Mucosa of rectum (tissue), 2 donors: ENCODE measurements around the gene PODXL2.
"Not testable (repeated sequence)": the region's sequence is repeated elsewhere in the genome, so short reads cannot be mapped to it uniquely, and the experiment has no call there.

Experiments used
- H3K27ac ChIP-seq, 2 donors: one replicate each; pipeline ENCODE4 v1.7.0; 2013; ENCODE audit warnings: inconsistent platforms in 2 of 2, low read depth in 2 of 2, low read length in 2 of 2
- H3K27me3 ChIP-seq, 2 donors: one replicate each; pipeline ENCODE4 v1.7.0; 2013; ENCODE audit warnings: low read length in 2 of 2; ENCODE audit not compliant: control insufficient read depth in 2 of 2, insufficient read depth in 2 of 2
- H3K36me3 ChIP-seq, 2 donors: one replicate each; pipeline ENCODE4 v1.7.0; 2013; ENCODE audit warnings: low read length in 2 of 2; ENCODE audit not compliant: control insufficient read depth in 2 of 2, insufficient read depth in 2 of 2
- H3K4me1 ChIP-seq, 2 donors: one replicate each; pipeline ENCODE4 v1.7.0; 2013; ENCODE audit warnings: low read length in 2 of 2, mild to moderate bottlenecking in 1 of 2; ENCODE audit not compliant: control insufficient read depth in 2 of 2, insufficient read depth in 2 of 2
- H3K4me3 ChIP-seq, 2 donors: one replicate each; pipeline ENCODE4 v1.7.0; 2013; ENCODE audit warnings: low read length in 2 of 2
- H3K9ac ChIP-seq, 2 donors: one replicate each; pipeline ENCODE4 v1.7.0; 2013; ENCODE audit warnings: low read length in 2 of 2, low read depth in 1 of 2, mild to moderate bottlenecking in 1 of 2
- H3K9me3 ChIP-seq, 2 donors: one replicate each; pipeline ENCODE4 v1.7.0; 2013; ENCODE audit warnings: low read length in 2 of 2; ENCODE audit not compliant: control insufficient read depth in 2 of 2
- donor health status: healthy.
- donor health status: Normal muscosa, but diverticular disease.

The PODXL2 gene

GRCh38 chr3:127680146-127680661, 51.2 kb downstream of the PODXL2 start:
- Histone ChIP-seq H3K36me3 (peaks cover 4 to 12% of the 10 kb centered on the region in 2 donors), H3K9ac (no peak overlapping the region), H3K27me3 (no peaks in the 10 kb centered on the region), H3K9me3 (no peaks in the 10 kb centered on the region), H3K27ac (no peak overlapping the region), H3K4me1 (no peaks in the 10 kb centered on the region), H3K4me3 (no peak overlapping the region)

- Histone ChIP-seq H3K36me3 (peaks cover 4 to 12% of the 10 kb centered on the region in 2 donors), H3K4me3 (no peak overlapping the region), H3K9me3 (no peaks in the 10 kb centered on the region), H3K9ac (no peak overlapping the region), H3K4me1 (no peaks in the 10 kb centered on the region), H3K27ac (no peak overlapping the region), H3K27me3 (no peaks in the 10 kb centered on the region)
Measured at GRCh38 chr3:127680798-127681221, 51.8 kb downstream of the PODXL2 start.

GRCh38 chr3:127682175-127682554, 53.2 kb downstream of the PODXL2 start:
- H3K27me3 ChIP-seq, H3K4me3 ChIP-seq, H3K9me3 ChIP-seq, H3K27ac ChIP-seq, H3K9ac ChIP-seq, H3K4me1 ChIP-seq: not testable (repeated sequence)
- H3K36me3 ChIP-seq: peaks cover 2 to 12% of the 10 kb centered on the region in 2 donors

GRCh38 chr3:127682561-127682960, 53.6 kb downstream of the PODXL2 start:
- H3K4me1 ChIP-seq: no peaks in the 10 kb centered on the region
- H3K9me3 ChIP-seq: no peaks in the 10 kb centered on the region
- no peak overlapping the region for H3K4me3 ChIP-seq
- no peak overlapping the region for H3K27ac ChIP-seq
- H3K36me3 ChIP-seq: peaks cover 0 to 12% of the 10 kb centered on the region in 2 donors
- no peak overlapping the region for H3K9ac ChIP-seq
- H3K27me3 ChIP-seq: no peaks in the 10 kb centered on the region

- H3K4me3 ChIP-seq: no peak overlapping the region
- no peaks in the 10 kb centered on the region for H3K36me3 ChIP-seq
- no peak overlapping the region for H3K27ac ChIP-seq
- no peak overlapping the region for H3K9ac ChIP-seq
- H3K4me1 ChIP-seq: no peaks in the 10 kb centered on the region
- H3K9me3 ChIP-seq: no peaks in the 10 kb centered on the region
- H3K27me3 ChIP-seq: no peaks in the 10 kb centered on the region
Measured at GRCh38 chr3:127684871-127685707, 56.1 kb downstream of the PODXL2 start.

GRCh38 chr3:127685708-127686511, 56.9 kb downstream of the PODXL2 start:
- no peak overlapping the region for H3K27ac ChIP-seq

GRCh38 chr3:127686512-127686894, 57.5 kb downstream of the PODXL2 start:
- no peak overlapping the region for H3K9ac ChIP-seq
- peaks cover 0 to 2% of the 10 kb centered on the region in 2 donors for H3K4me1 ChIP-seq
- H3K4me3 ChIP-seq: no peak overlapping the region
- peaks cover 3% of the 10 kb centered on the region in 2 donors for H3K36me3 ChIP-seq
- H3K27me3 ChIP-seq: no peaks in the 10 kb centered on the region
- H3K27ac ChIP-seq: no peak overlapping the region
- H3K9me3 ChIP-seq: no peaks in the 10 kb centered on the region

More at GRCh38 chr3:127685708-127686511, 56.9 kb downstream of the PODXL2 start:
- Histone ChIP-seq H3K27me3 (no peaks in the 10 kb centered on the region), H3K4me3 (no peak overlapping the region), H3K36me3 (no peaks in the 10 kb centered on the region), H3K4me1 (peaks cover 0 to 2% of the 10 kb centered on the region in 2 donors), H3K9ac (no peak overlapping the region), H3K9me3 (no peaks in the 10 kb centered on the region)

GRCh38 chr3:127687228-127687737, 58.3 kb downstream of the PODXL2 start:
- H3K27me3 ChIP-seq: no peaks in the 10 kb centered on the region
- no peak overlapping the region for H3K9ac ChIP-seq
- no peak overlapping the region for H3K4me3 ChIP-seq
- H3K9me3 ChIP-seq: no peaks in the 10 kb centered on the region
- peaks cover 8 to 10% of the 10 kb centered on the region in 2 donors for H3K36me3 ChIP-seq
- peaks cover 0 to 2% of the 10 kb centered on the region in 2 donors for H3K4me1 ChIP-seq
- H3K27ac ChIP-seq: no peak overlapping the region

GRCh38 chr3:127688022-127688415, 59.0 kb downstream of the PODXL2 start:
- no peaks in the 10 kb centered on the region for H3K9me3 ChIP-seq
- H3K4me3 ChIP-seq: no peak overlapping the region
- H3K27ac ChIP-seq: no peak overlapping the region
- H3K36me3 ChIP-seq: peaks cover 14 to 17% of the 10 kb centered on the region in 2 donors
- no peaks in the 10 kb centered on the region for H3K27me3 ChIP-seq
- peaks cover 0 to 2% of the 10 kb centered on the region in 2 donors for H3K4me1 ChIP-seq
- H3K9ac ChIP-seq: no peak overlapping the region
